ENCODE measurements around the gene SORCS2. TPM values are rescaled to one million over a fixed set of nuclear protein-coding genes. Genes with fewer than 3 reads are reported as not detected.

SORCS2 gene
- polyA plus RNA-seq, 1 donor (not counting 4 experiments of a cell fraction or from before 2014, with no cell fraction given), result 0.09 TPM

- Histone ChIP-seq H3K27me3 (ENCODE audit: control insufficient read depth, extremely low read depth, insufficient read depth, low read length) (no peaks in the 10 kb centered on the region), H3K27ac (ENCODE audit: control insufficient read depth, insufficient read depth, low read length) (no peak overlapping the region), H2AFZ (ENCODE audit: control insufficient read depth, low read length) (no peak overlapping the region), H3K79me2 (ENCODE audit: control insufficient read depth, insufficient read depth, low read length) (no peaks in the 10 kb centered on the region), H3K9ac (ENCODE audit: control insufficient read depth, extremely low read depth, insufficient read depth, low read length) (no peak overlapping the region), H3K9me3 (ENCODE audit: control insufficient read depth, low read depth, low read length) (no peaks in the 10 kb centered on the region), H3K4me3 (ENCODE audit: control insufficient read depth in 2 of 3, extremely low read depth in 1 of 3, insufficient read depth in 2 of 3, low read depth in 1 of 3, low read length in 3 of 3) (no peak overlapping the region), H3K4me2 (ENCODE audit: control insufficient read depth, extremely low read depth, insufficient read depth, low read depth, low read length) (no peak overlapping the region), H3K9me1 (ENCODE audit: control insufficient read depth, extremely low read depth, insufficient read depth, low read length) (no peaks in the 10 kb centered on the region), H4K20me1 (ENCODE audit: control insufficient read depth, extremely low read depth, insufficient read depth, low read length) (no peaks in the 10 kb centered on the region), H3K36me3 (ENCODE audit: control insufficient read depth in 2 of 2, extremely low read depth in 1 of 2, insufficient read depth in 2 of 2, low read length in 2 of 2) (no peaks in the 10 kb centered on the region), H3K4me1 (ENCODE audit: control insufficient read depth, extremely low read depth, insufficient read depth, low read length) (no peaks in the 10 kb centered on the region)
- dilution Hi-C loops (cut with MboI; ENCODE audit: extremely low pct_ligation_motif_present, low sequenced_read_pairs), result no loop called here
- TF ChIP-seq CTCF (optimal IDR thresholded peaks at IDR 0.05 in 1 of 3, IDR thresholded peaks at IDR 0.05 in 1 of 3, conservative IDR thresholded peaks at IDR 0.05 in 1 of 3; ENCODE audit: extremely low read depth in 1 of 3, insufficient read depth in 2 of 3, low read length in 3 of 3) (no peak), EZH2 (IDR thresholded peaks at IDR 0.05; ENCODE audit: low read length) (no peak)
- FAIRE-seq (no peak), DNase-seq (ENCODE audit: low read depth, low spot score) (no peak)
These were observed 426.0 kb downstream of the SORCS2 start for GRCh38 chr4:7618361-7618760.

- Histone ChIP-seq H3K9me3 (ENCODE audit: control insufficient read depth, low read depth, low read length) (no peaks in the 10 kb centered on the region), H3K4me2 (ENCODE audit: control insufficient read depth, extremely low read depth, insufficient read depth, low read depth, low read length) (no peak overlapping the region), H2AFZ (ENCODE audit: control insufficient read depth, low read length) (no peak overlapping the region), H3K36me3 (ENCODE audit: control insufficient read depth in 2 of 2, extremely low read depth in 1 of 2, insufficient read depth in 2 of 2, low read length in 2 of 2) (no peaks in the 10 kb centered on the region), H4K20me1 (ENCODE audit: control insufficient read depth, extremely low read depth, insufficient read depth, low read length) (no peaks in the 10 kb centered on the region), H3K27me3 (ENCODE audit: control insufficient read depth, extremely low read depth, insufficient read depth, low read length) (no peaks in the 10 kb centered on the region), H3K9ac (ENCODE audit: control insufficient read depth, extremely low read depth, insufficient read depth, low read length) (no peak overlapping the region), H3K79me2 (ENCODE audit: control insufficient read depth, insufficient read depth, low read length) (no peaks in the 10 kb centered on the region), H3K4me1 (ENCODE audit: control insufficient read depth, extremely low read depth, insufficient read depth, low read length) (no peaks in the 10 kb centered on the region), H3K9me1 (ENCODE audit: control insufficient read depth, extremely low read depth, insufficient read depth, low read length) (no peaks in the 10 kb centered on the region), H3K4me3 (ENCODE audit: control insufficient read depth in 2 of 3, extremely low read depth in 1 of 3, insufficient read depth in 2 of 3, low read depth in 1 of 3, low read length in 3 of 3) (no peak overlapping the region), H3K27ac (ENCODE audit: control insufficient read depth, insufficient read depth, low read length) (no peak overlapping the region)
- dilution Hi-C loops (cut with MboI; ENCODE audit: extremely low pct_ligation_motif_present, low sequenced_read_pairs), result no loop called here
- FAIRE-seq, result no peak
- DNase-seq (ENCODE audit: low read depth, low spot score), result no peak
- no peak for TF ChIP-seq EZH2 (IDR thresholded peaks at IDR 0.05; ENCODE audit: low read length)
- TF ChIP-seq CTCF (optimal IDR thresholded peaks at IDR 0.05 in 1 of 3, IDR thresholded peaks at IDR 0.05 in 1 of 3, conservative IDR thresholded peaks at IDR 0.05 in 1 of 3; ENCODE audit: extremely low read depth in 1 of 3, insufficient read depth in 2 of 3, low read length in 3 of 3), result no peak
These were observed 427.9 kb downstream of the SORCS2 start for GRCh38 chr4:7620086-7620813.

All from keratinocyte (primary cell).